Measurements from ENCODE around the gene MALL. TPM values are rescaled to one million over a fixed set of nuclear protein-coding genes. Genes with fewer than 3 reads are reported as not detected.

MALL gene
- total and polyA plus RNA-seq, 2 of the 8 experiments (the other 6 are each of a cell fraction or from before 2014, with no cell fraction given) = 3.9 to 8.0 TPM

- no peak for TF ChIP-seq TBP (IDR thresholded peaks at IDR 0.05; ENCODE audit: low read depth, low read length)
- TF ChIP-seq HDAC2 (IDR thresholded peaks at IDR 0.05; ENCODE audit: borderline replicate concordance in 1 of 2, low read depth in 2 of 2, low read length in 2 of 2) = no peak
- TF ChIP-seq SP2 (IDR thresholded peaks at IDR 0.05; ENCODE audit: low read length) = no peak
- TF ChIP-seq USF2 (IDR thresholded peaks at IDR 0.05; ENCODE audit: low read length) = no peak
- TF ChIP-seq CEBPB (IDR thresholded peaks at IDR 0.05; ENCODE audit: low read depth, low read length) = no peak
- no peak for TF ChIP-seq SIN3A (conservative IDR thresholded peaks at IDR 0.05 in 1 of 2, IDR thresholded peaks at IDR 0.05 in 1 of 2; ENCODE audit: low read depth in 1 of 2, low read length in 2 of 2)
These were observed 9.5 kb upstream of the MALL start (continued) for GRCh38 chr2:110124939-110125691.
